Tibial nerve (tissue), 4 donors: ENCODE data around the gene LCN10. TPM values are rescaled to one million over a fixed set of nuclear protein-coding genes. Genes with fewer than 3 reads are reported as not detected.

Experiments
- DNase-seq, 2 donors: peaks; one replicate each; pipeline ENCODE4 v3.0.0-alpha.2; 2019; ENCODE audit warnings: low spot score in 2 of 2
- H3K27ac ChIP-seq, 4 donors: fragments of 200-600 bp; sonication (generic) in 3 of 4; one replicate each; pipeline ENCODE4 v1.5.1; 2017 to 2019; ENCODE audit warnings: mild to moderate bottlenecking in 1 of 4
- H3K27me3 ChIP-seq, 2 donors: fragments of 200-600 bp; sonication (generic) in 1 of 2; one replicate each; pipeline versions ENCODE4 v1.5.1 to v1.6.0; 2017 to 2019
- H3K36me3 ChIP-seq, 3 donors: fragments of 200-600 bp; sonication (generic); one replicate each; pipeline ENCODE4 v1.5.1; 2018 to 2019
- H3K4me1 ChIP-seq, 4 donors: fragments of 200-600 bp; sonication (generic) in 3 of 4; one replicate each; pipeline ENCODE4 v1.5.1; 2017 to 2019
- H3K4me3 ChIP-seq, 4 donors: fragments of 200-600 bp; sonication (generic) in 3 of 4; one replicate each; pipeline ENCODE4 v1.5.1; 2017 to 2019; ENCODE audit warnings: mild to moderate bottlenecking in 1 of 4, moderate library complexity in 1 of 4
- H3K9me3 ChIP-seq, 4 donors: fragments of 200-600 bp; sonication (generic) in 3 of 4; one replicate each; pipeline ENCODE4 v1.5.1; 2017 to 2019
- EP300 ChIP-seq, 2 donors: sonication (generic); formaldehyde crosslinking; IDR thresholded peaks; one replicate each; pipeline ENCODE4 v1.6.1; 2017; ENCODE audit warnings: antibody characterized with exemption in 2 of 2, mild to moderate bottlenecking in 1 of 2
- POLR2A ChIP-seq, 2 donors: fragments of 450-650 bp; IDR thresholded peaks; one replicate each; pipeline ENCODE4 v1.6.1; 2017; ENCODE audit warnings: antibody characterized with exemption in 2 of 2, mild to moderate bottlenecking in 2 of 2, moderate library complexity in 2 of 2
- WGBS, 2 donors: methylation state at CpG; one replicate each; pipeline ENCODE4 v1.1.5; 2018; 5-methylcytosine and 5-hydroxymethylcytosine counted together
- total RNA-seq, 4 donors: library from RNA; depleted of rRNA; stranded (reverse); fragments of >200 nt; gene quantifications; one replicate each; pipeline ENCODE4 v1.1.0, GENCODE V29; 2016
- TF ChIP-seq, protein P1 (sequence below), 5 experiments: fragments of 200-600 bp in 3 of 5; fragments of 450-650 bp in 2 of 5; sonication (generic) in 3 of 5; IDR thresholded peaks; one replicate each; pipeline ENCODE4 v1.5.1; 2016 to 2019; ENCODE audit warnings: antibody characterized with exemption in 5 of 5, mild to moderate bottlenecking in 3 of 5, moderate library complexity in 2 of 5

The LCN10 gene
- total RNA-seq, 4 donors from 2014 or later, result 7.6 to 47.5 (median 17.4) TPM

DNA sequence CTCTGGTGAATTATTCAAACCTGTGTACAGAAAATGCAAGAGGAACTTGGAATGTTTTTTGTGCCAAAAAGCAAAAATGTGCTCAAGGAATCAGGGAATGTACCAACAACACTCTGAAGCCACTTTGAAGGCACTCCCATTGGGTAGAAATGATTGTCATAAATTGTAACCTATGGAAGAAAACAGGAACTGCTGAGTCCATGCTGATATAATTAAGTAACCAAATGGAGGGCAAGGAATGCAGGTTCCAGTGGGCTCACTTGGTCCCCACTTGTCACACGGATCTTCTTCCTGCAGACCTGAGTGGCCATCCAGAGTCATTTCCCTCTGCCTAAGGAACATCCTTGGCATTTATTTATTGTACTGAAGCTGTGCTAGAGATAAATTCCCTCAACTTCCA lies 8.5 kb upstream of the LCN10 start:
- DNase-seq, result no peak
- Histone ChIP-seq H3K36me3 (no peaks in the 10 kb centered on the region), H3K4me1 (peaks cover 0 to 18% (median 4%) of the 10 kb centered on the region in 4 donors), H3K4me3 (no peak overlapping the region), H3K27me3 (no peaks in the 10 kb centered on the region), H3K9me3 (peaks cover 0 to 40% (median 4%) of the 10 kb centered on the region in 4 donors), H3K27ac (no peak overlapping the region)
- 80 to 93% methylated on average over 1 of the region's 1 CpG for WGBS, 2 donors
- no peak for TF ChIP-seq POLR2A (IDR thresholded peaks at IDR 0.05)
- TF ChIP-seq, protein P1, sequence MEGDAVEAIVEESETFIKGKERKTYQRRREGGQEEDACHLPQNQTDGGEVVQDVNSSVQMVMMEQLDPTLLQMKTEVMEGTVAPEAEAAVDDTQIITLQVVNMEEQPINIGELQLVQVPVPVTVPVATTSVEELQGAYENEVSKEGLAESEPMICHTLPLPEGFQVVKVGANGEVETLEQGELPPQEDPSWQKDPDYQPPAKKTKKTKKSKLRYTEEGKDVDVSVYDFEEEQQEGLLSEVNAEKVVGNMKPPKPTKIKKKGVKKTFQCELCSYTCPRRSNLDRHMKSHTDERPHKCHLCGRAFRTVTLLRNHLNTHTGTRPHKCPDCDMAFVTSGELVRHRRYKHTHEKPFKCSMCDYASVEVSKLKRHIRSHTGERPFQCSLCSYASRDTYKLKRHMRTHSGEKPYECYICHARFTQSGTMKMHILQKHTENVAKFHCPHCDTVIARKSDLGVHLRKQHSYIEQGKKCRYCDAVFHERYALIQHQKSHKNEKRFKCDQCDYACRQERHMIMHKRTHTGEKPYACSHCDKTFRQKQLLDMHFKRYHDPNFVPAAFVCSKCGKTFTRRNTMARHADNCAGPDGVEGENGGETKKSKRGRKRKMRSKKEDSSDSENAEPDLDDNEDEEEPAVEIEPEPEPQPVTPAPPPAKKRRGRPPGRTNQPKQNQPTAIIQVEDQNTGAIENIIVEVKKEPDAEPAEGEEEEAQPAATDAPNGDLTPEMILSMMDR (IDR thresholded peaks at IDR 0.05), result no peak
- no peak for TF ChIP-seq EP300 (IDR thresholded peaks at IDR 0.05)

DNA sequence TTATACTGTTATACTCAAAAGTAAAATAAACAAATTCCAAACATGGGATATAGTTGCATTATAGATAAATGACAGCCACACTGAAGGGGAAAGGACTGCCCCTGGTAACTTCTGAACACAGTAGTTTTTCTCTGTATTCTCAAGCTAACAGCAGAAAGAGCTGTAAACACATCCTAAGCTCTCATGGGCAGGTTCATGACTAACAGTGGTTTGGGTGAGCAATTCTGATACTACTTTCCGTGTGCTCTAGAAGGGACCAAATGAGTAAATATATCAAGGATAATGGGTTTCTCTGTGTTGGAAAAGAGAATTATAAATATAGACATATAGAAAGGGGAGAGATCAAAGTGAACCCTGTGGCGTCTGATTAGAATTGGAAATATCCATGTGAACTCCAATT lies 7.8 kb upstream of the LCN10 start:
- Histone ChIP-seq H3K36me3 (no peaks in the 10 kb centered on the region), H3K27me3 (no peaks in the 10 kb centered on the region), H3K4me1 (peaks cover 0 to 18% (median 4%) of the 10 kb centered on the region in 4 donors), H3K9me3 (peaks cover 0 to 33% (median 4%) of the 10 kb centered on the region in 4 donors), H3K4me3 (no peak overlapping the region), H3K27ac (no peak overlapping the region)
- no peak for DNase-seq
- TF ChIP-seq, protein P1 (IDR thresholded peaks at IDR 0.05), result no peak
- TF ChIP-seq POLR2A (IDR thresholded peaks at IDR 0.05) (no peak), EP300 (IDR thresholded peaks at IDR 0.05) (no peak)
- 29 to 49% methylated on average over 2 of the region's 2 CpGs for WGBS, 2 donors

GRCh38 chr9:136748666-136749611 lies 6.2 kb upstream of the LCN10 start:
- WGBS, 2 donors, result 50 to 60% methylated on average over 15 to 21 of the region's 21 CpGs
- peaks cover 0 to 18% (median 4%) of the 10 kb centered on the region in 4 donors for H3K4me1 ChIP-seq
- no peaks in the 10 kb centered on the region for H3K36me3 ChIP-seq
- H3K27ac ChIP-seq, result peak overlapping the region in 1 of 4 donors; percentile 60
- peaks cover 0 to 29% (median 4%) of the 10 kb centered on the region in 4 donors for H3K9me3 ChIP-seq
- H3K27me3 ChIP-seq, result peaks cover 0 to 5% of the 10 kb centered on the region in 2 donors
- no peak overlapping the region for H3K4me3 ChIP-seq
- no peak for DNase-seq
- TF ChIP-seq, protein P1 (IDR thresholded peaks at IDR 0.05), result no peak
- peak in 1 of 2 donors; percentile 6 for TF ChIP-seq EP300 (IDR thresholded peaks at IDR 0.05)

DNA sequence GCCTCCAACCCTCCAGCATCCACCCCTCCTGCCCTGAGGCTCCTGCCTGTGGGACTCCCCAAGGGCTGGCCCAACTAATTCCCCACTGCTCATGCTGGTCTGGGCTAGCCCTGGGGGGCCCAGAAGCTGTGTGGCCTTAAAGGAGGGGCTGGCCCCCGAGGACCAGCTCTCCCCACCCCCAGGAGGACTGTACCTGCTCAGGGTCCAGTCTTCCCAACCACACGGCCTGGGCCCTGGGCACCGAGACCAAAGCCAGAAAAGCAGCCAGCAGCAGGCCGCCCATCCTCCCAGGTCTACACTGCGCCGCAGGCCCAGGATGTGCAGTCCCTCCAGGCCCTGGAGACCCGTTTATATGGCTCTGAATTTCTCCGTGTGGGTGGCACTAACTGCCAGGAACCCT lies 5.5 kb upstream of the LCN10 start, which contains the start of gene LCN6:
Gene LCN6, minus strand, starts transcription at position 325 of the 400 bp plus-strand sequence. Its CDS starts 42 bp downstream, at position 283.
- DNase-seq, result no peak
- no peak within 1 kb of the TSS for H3K4me3 ChIP-seq
- H3K4me1 ChIP-seq, result peaks cover 0 to 23% (median 4%) of the 10 kb centered on the region in 4 donors
- whole genome bisulfite sequencing, 2 donors, result 63 to 74% methylated on average over 6 to 7 of the region's 8 CpGs
- TF ChIP-seq, protein P1 (IDR thresholded peaks at IDR 0.05), result no peak
- TF ChIP-seq POLR2A (IDR thresholded peaks at IDR 0.05) (no peak), EP300 (IDR thresholded peaks at IDR 0.05) (no peak)
- peak within 1 kb of the TSS in 1 of 4 donors; percentile 60 for H3K27ac ChIP-seq
- peaks cover 0 to 22% (median 4%) of the 10 kb centered on the region in 4 donors for H3K9me3 ChIP-seq
- peaks cover 0 to 13% of the 10 kb centered on the region in 2 donors for H3K27me3 ChIP-seq
- H3K36me3 ChIP-seq, result no peaks in the 10 kb centered on the region
